Calu3 (cell line): ENCODE measurements around the gene BPHL. TPM values are rescaled to one million over a fixed set of nuclear protein-coding genes. Genes with fewer than 3 reads are reported as not detected.

ENCODE experiments used
- BruUV-seq: library from RNA; stranded (reverse); fragments of 400-500 nt; replicated peaks from 2 replicates; lab custom pipeline; 2021; lab: Mats Ljungman, UMichigan
- CTCF ChIA-PET: fragments of 300-600 bp; sonication (Branson Sonifier 250); formaldehyde crosslinking; loops from one replicate; lab custom pipeline; 2022; ENCODE audit warnings: antibody characterized with exemption; lab: Charles Lee
- DNase-seq: peaks from one replicate; pipeline ENCODE4 v3.0.0; 2022
- H3K27ac Mint-ChIP-seq: one replicate; pipeline ENCODE4 v1.8.0; 2022; ENCODE audit warnings: mixed read lengths; ENCODE audit not compliant: unreplicated experiment
- H3K27me3 Mint-ChIP-seq: one replicate; pipeline ENCODE4 v1.8.0; 2022; ENCODE audit warnings: mixed read lengths; ENCODE audit not compliant: unreplicated experiment
- H3K36me3 Mint-ChIP-seq: one replicate; pipeline ENCODE4 v1.8.0; 2022; ENCODE audit warnings: mild to moderate bottlenecking, moderate library complexity, mixed read lengths; ENCODE audit not compliant: insufficient read depth, unreplicated experiment
- H3K4me1 Mint-ChIP-seq: one replicate; pipeline ENCODE4 v1.8.0; 2022; ENCODE audit warnings: mild to moderate bottlenecking, low read depth, mixed read lengths; ENCODE audit not compliant: unreplicated experiment
- H3K4me3 Mint-ChIP-seq: one replicate; pipeline ENCODE4 v1.8.0; 2022; ENCODE audit warnings: mild to moderate bottlenecking, low read depth, moderate library complexity, mixed read lengths; ENCODE audit not compliant: unreplicated experiment
- H3K9me3 Mint-ChIP-seq: one replicate; pipeline ENCODE4 v1.8.0; 2022; ENCODE audit warnings: low read depth, mixed read lengths; ENCODE audit not compliant: unreplicated experiment
- intact Hi-C: fragments of 100-400 bp; cut with micrococcal nuclease; formaldehyde crosslinking; loops from one replicate; pipeline ENCODE4 v1.10.0; 2022; ENCODE audit not compliant: unreplicated experiment
- total RNA-seq: library from RNA; stranded (reverse); gene quantifications from 2 replicates; pipeline ENCODE4 v1.2.3, GENCODE V29; 2022
- TF ChIP-seq, protein P1 (sequence below): fragments of 200-600 bp; IDR thresholded peaks from one replicate; pipeline ENCODE4 v1.8.0; 2022; ENCODE audit warnings: antibody characterized with exemption; ENCODE audit not compliant: unreplicated experiment

Gene BPHL
- total RNA-seq, 1 experiment from 2014 or later: 18.4 TPM

DNA sequence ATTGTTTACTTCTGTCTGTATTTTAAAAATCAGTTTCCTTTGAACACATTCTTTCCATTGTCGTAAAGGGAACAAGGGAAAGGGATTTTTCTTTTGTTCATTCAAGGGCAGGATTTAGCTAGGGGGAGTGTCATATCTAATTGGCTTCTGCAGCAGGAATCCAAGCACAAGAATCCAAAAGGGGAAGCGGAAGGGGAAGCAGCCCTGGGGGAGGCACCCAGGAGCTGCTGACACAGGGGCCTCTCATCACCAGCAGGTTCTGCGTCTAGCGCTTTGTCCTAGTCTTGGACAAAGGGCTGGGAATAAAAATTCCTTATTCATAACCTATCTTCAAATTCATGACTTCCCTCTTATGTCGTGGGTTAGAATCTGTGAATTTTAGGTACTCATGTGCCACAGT, 36.6 kb upstream of the BPHL start:
- CTCF ChIA-PET: no interaction called here
- H3K27me3 Mint-ChIP-seq: no peaks in the 10 kb centered on the region
- H3K27ac Mint-ChIP-seq: no peak overlapping the region
- H3K36me3 Mint-ChIP-seq: peaks cover 14% of the 10 kb centered on the region
- TF ChIP-seq, protein P1, sequence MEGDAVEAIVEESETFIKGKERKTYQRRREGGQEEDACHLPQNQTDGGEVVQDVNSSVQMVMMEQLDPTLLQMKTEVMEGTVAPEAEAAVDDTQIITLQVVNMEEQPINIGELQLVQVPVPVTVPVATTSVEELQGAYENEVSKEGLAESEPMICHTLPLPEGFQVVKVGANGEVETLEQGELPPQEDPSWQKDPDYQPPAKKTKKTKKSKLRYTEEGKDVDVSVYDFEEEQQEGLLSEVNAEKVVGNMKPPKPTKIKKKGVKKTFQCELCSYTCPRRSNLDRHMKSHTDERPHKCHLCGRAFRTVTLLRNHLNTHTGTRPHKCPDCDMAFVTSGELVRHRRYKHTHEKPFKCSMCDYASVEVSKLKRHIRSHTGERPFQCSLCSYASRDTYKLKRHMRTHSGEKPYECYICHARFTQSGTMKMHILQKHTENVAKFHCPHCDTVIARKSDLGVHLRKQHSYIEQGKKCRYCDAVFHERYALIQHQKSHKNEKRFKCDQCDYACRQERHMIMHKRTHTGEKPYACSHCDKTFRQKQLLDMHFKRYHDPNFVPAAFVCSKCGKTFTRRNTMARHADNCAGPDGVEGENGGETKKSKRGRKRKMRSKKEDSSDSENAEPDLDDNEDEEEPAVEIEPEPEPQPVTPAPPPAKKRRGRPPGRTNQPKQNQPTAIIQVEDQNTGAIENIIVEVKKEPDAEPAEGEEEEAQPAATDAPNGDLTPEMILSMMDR: no peak
- DNase-seq: no peak
- H3K4me1 Mint-ChIP-seq: no peaks in the 10 kb centered on the region
- H3K9me3 Mint-ChIP-seq: no peaks in the 10 kb centered on the region
- intact Hi-C loops: no loop called here
- no TSS peak for BruUV-seq
- H3K4me3 Mint-ChIP-seq: no peak overlapping the region

DNA sequence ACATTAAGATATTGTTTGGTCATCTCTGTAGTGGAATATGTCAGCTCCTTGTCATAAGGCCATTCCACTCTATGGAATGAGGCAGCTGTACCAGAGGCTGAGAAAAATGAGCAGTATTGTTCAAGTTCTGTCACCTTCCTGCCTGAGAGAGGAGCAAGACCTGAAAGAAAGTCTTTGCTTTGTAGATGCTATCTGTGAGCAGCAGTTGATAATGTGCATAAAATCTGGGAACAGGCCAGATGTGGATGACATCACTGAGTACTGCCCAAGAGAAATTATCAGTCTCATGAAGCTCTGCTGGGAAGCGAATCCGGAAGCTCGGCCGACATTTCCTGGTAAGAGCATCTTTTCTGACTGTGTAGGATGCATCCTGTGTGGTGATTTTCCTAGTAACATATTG, 33.4 kb upstream of the BPHL start:
- no TSS peak for BruUV-seq
- no peaks in the 10 kb centered on the region for H3K9me3 Mint-ChIP-seq
- intact Hi-C loops: no loop called here
- peaks cover 14% of the 10 kb centered on the region for H3K36me3 Mint-ChIP-seq
- no peak overlapping the region for H3K27ac Mint-ChIP-seq
- TF ChIP-seq, protein P1: no peak
- CTCF ChIA-PET: no interaction called here
- DNase-seq: no peak
- no peaks in the 10 kb centered on the region for H3K27me3 Mint-ChIP-seq
- H3K4me3 Mint-ChIP-seq: no peak overlapping the region
- H3K4me1 Mint-ChIP-seq: no peaks in the 10 kb centered on the region

DNA sequence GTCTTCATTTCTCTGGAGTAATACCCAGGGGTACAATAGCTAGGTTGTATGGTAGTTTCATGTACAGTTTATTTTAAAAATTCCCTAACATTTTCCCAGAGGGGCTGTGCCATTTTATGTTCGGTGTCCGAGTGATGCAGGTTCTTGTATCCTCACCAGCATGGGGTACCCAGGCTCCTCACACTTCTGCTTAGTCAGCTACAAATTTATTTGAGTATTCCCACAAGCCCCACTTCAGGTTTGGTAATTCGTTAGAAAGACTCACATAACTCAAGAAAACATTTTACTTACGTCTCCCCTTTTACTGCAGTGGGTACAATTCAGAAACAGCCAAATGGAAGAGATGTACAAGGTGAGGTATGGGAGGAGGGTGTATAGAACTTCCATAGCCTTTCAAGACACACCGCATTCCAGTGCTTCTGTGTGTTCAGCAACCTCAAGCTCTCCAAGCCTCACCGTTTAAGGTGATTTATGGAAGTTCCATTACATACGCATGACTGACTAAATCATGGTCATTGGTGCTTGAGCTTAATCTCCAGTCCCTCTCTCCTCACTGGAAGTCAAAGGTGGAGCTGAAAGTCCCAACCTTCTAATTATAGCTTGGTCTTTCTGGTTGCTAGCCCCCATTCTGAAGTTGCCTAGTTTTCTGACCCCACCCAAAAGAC, 32.1 kb upstream of the BPHL start:
- DNase-seq: no peak
- Mint-ChIP-seq H3K4me1 (no peaks in the 10 kb centered on the region), H3K9me3 (no peaks in the 10 kb centered on the region), H3K36me3 (peaks cover 14% of the 10 kb centered on the region), H3K4me3 (no peak overlapping the region), H3K27me3 (no peaks in the 10 kb centered on the region), H3K27ac (no peak overlapping the region)
- TF ChIP-seq, protein P1: no peak
- CTCF ChIA-PET: no interaction called here
- intact Hi-C loops: no loop called here
- no TSS peak for BruUV-seq

DNA sequence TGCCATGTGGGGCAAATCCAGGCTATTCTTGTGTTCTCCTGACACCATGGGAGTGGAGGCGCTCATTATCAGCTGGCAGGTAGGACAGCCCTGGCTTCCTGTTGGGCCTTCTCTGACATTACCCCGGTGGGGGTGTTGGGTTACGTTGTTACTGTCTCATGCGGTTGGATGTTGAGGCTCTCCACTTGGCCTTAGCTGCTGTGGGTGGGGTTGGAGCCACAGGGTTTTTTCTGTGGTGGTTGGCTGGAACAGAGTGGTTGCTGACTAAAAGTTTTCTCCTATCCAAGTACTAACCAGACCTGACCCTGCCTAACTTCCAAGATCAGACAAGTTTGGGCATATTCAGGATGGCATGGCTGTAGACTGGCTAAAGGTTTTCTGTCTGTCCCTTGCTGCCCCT, 30.1 kb upstream of the BPHL start:
- no peak overlapping the region for H3K27ac Mint-ChIP-seq
- intact Hi-C loops: no loop called here
- BruUV-seq: no TSS peak
- TF ChIP-seq, protein P1: no peak
- no peak for DNase-seq
- H3K9me3 Mint-ChIP-seq: no peaks in the 10 kb centered on the region
- no peak overlapping the region for H3K4me3 Mint-ChIP-seq
- H3K4me1 Mint-ChIP-seq: no peaks in the 10 kb centered on the region
- CTCF ChIA-PET: no interaction called here
- H3K27me3 Mint-ChIP-seq: no peaks in the 10 kb centered on the region
- peaks cover 6% of the 10 kb centered on the region for H3K36me3 Mint-ChIP-seq
